HepG2 (cell line): Measurements from ENCODE around the gene IDH3A. TPM values are rescaled to one million over a fixed set of nuclear protein-coding genes. Genes with fewer than 3 reads are reported as not detected.

ENCODE experiments used
- ZFY ChIP-seq: sonication (generic); formaldehyde crosslinking; IDR thresholded peaks from 2 replicates; pipeline ENCODE4 v1.4.0; 2020; ENCODE audit warnings: missing genetic modification reagents
- polyA plus RNA-seq, 8 experiments: library from polyadenylated mRNA; depleted of rRNA in 3 of 8; stranded (reverse) in 7 of 8; unstranded in 1 of 8; fragments of >200 nt; fragmentation: Illumina TruSeq in 4 of 8; extraction: Trizol in 4 of 8; gene quantifications; 2 replicates each; pipeline versions ENCODE4 v1.2.1 to v1.2.3, GENCODE V29; 2011 to 2016; ENCODE audit warnings: low read depth in 4 of 8, missing spikeins in 1 of 8, mixed read lengths in 1 of 8; ENCODE audit not compliant: insufficient read depth in 1 of 8
- total RNA-seq, 5 experiments: library from RNA; depleted of rRNA; stranded (reverse); fragments of >200 nt; fragmentation: Illumina TruSeq; extraction: Trizol; gene quantifications; 2 replicates each; pipeline ENCODE4 v1.2.3, GENCODE V29; 2016; ENCODE audit warnings: low read depth in 1 of 5
- TF ChIP-seq, protein P1 (sequence below): IDR thresholded peaks from 2 replicates; pipeline ENCODE4 v1.4.0; 2020; ENCODE audit warnings: mild to moderate bottlenecking, missing genetic modification reagents
- TF ChIP-seq, protein P2 (sequence below): sonication (generic); formaldehyde crosslinking; IDR thresholded peaks from 2 replicates; pipeline ENCODE4 v1.4.0; 2020; ENCODE audit warnings: missing genetic modification reagents
- TF ChIP-seq, protein P3 (sequence below): sonication (generic); formaldehyde crosslinking; IDR thresholded peaks from 2 replicates; pipeline ENCODE4 v1.4.0; 2020; ENCODE audit warnings: mild to moderate bottlenecking, missing genetic modification reagents, borderline replicate concordance
- TF ChIP-seq, protein P4 (sequence below): sonication (generic); formaldehyde crosslinking; IDR thresholded peaks from 2 replicates; pipeline ENCODE4 v1.5.0; 2020; ENCODE audit warnings: missing genetic modification reagents, mild to moderate bottlenecking, borderline replicate concordance

Gene IDH3A
- total and polyA plus RNA-seq, 2 of the 13 experiments (the other 11 are each of a cell fraction or from before 2014, with no cell fraction given) = 40.7 to 50.7 TPM

DNA sequence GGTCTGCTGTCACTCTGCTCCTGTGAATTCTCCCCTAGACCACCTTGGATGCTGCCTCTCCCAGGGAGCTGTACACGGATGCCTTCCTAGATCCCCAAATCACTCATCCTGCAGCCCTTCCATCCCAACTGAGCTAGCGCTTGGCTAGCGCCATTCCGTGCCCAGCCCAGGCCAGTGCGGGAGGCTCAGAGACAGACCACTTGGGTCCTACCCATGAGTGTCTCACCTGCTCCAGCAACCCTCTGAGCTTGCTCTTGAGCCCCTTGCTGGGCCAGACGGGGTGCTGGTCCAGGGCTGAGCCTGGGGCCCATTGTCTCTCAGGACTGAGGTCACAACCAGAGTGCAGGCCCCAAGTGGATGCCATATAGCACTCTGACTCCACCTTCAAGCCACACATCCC lies 39.1 kb upstream of the IDH3A start (continued):
- TF ChIP-seq, protein P1, sequence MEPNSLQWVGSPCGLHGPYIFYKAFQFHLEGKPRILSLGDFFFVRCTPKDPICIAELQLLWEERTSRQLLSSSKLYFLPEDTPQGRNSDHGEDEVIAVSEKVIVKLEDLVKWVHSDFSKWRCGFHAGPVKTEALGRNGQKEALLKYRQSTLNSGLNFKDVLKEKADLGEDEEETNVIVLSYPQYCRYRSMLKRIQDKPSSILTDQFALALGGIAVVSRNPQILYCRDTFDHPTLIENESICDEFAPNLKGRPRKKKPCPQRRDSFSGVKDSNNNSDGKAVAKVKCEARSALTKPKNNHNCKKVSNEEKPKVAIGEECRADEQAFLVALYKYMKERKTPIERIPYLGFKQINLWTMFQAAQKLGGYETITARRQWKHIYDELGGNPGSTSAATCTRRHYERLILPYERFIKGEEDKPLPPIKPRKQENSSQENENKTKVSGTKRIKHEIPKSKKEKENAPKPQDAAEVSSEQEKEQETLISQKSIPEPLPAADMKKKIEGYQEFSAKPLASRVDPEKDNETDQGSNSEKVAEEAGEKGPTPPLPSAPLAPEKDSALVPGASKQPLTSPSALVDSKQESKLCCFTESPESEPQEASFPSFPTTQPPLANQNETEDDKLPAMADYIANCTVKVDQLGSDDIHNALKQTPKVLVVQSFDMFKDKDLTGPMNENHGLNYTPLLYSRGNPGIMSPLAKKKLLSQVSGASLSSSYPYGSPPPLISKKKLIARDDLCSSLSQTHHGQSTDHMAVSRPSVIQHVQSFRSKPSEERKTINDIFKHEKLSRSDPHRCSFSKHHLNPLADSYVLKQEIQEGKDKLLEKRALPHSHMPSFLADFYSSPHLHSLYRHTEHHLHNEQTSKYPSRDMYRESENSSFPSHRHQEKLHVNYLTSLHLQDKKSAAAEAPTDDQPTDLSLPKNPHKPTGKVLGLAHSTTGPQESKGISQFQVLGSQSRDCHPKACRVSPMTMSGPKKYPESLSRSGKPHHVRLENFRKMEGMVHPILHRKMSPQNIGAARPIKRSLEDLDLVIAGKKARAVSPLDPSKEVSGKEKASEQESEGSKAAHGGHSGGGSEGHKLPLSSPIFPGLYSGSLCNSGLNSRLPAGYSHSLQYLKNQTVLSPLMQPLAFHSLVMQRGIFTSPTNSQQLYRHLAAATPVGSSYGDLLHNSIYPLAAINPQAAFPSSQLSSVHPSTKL (CRISPR knock-in tag) = no peak
- TF ChIP-seq, protein P2, sequence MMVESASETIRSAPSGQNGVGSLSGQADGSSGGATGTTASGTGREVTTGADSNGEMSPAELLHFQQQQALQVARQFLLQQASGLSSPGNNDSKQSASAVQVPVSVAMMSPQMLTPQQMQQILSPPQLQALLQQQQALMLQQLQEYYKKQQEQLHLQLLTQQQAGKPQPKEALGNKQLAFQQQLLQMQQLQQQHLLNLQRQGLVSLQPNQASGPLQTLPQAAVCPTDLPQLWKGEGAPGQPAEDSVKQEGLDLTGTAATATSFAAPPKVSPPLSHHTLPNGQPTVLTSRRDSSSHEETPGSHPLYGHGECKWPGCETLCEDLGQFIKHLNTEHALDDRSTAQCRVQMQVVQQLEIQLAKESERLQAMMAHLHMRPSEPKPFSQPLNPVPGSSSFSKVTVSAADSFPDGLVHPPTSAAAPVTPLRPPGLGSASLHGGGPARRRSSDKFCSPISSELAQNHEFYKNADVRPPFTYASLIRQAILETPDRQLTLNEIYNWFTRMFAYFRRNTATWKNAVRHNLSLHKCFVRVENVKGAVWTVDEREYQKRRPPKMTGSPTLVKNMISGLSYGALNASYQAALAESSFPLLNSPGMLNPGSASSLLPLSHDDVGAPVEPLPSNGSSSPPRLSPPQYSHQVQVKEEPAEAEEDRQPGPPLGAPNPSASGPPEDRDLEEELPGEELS (CRISPR knock-in tag) = no peak
- no peak for TF ChIP-seq ZFY
- TF ChIP-seq, protein P3, sequence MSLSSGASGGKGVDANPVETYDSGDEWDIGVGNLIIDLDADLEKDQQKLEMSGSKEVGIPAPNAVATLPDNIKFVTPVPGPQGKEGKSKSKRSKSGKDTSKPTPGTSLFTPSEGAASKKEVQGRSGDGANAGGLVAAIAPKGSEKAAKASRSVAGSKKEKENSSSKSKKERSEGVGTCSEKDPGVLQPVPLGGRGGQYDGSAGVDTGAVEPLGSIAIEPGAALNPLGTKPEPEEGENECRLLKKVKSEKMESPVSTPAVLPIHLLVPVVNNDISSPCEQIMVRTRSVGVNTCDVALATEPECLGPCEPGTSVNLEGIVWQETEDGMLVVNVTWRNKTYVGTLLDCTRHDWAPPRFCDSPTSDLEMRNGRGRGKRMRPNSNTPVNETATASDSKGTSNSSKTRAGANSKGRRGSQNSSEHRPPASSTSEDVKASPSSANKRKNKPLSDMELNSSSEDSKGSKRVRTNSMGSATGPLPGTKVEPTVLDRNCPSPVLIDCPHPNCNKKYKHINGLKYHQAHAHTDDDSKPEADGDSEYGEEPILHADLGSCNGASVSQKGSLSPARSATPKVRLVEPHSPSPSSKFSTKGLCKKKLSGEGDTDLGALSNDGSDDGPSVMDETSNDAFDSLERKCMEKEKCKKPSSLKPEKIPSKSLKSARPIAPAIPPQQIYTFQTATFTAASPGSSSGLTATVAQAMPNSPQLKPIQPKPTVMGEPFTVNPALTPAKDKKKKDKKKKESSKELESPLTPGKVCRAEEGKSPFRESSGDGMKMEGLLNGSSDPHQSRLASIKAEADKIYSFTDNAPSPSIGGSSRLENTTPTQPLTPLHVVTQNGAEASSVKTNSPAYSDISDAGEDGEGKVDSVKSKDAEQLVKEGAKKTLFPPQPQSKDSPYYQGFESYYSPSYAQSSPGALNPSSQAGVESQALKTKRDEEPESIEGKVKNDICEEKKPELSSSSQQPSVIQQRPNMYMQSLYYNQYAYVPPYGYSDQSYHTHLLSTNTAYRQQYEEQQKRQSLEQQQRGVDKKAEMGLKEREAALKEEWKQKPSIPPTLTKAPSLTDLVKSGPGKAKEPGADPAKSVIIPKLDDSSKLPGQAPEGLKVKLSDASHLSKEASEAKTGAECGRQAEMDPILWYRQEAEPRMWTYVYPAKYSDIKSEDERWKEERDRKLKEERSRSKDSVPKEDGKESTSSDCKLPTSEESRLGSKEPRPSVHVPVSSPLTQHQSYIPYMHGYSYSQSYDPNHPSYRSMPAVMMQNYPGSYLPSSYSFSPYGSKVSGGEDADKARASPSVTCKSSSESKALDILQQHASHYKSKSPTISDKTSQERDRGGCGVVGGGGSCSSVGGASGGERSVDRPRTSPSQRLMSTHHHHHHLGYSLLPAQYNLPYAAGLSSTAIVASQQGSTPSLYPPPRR (CRISPR knock-in tag) = no peak
- TF ChIP-seq, protein P4, sequence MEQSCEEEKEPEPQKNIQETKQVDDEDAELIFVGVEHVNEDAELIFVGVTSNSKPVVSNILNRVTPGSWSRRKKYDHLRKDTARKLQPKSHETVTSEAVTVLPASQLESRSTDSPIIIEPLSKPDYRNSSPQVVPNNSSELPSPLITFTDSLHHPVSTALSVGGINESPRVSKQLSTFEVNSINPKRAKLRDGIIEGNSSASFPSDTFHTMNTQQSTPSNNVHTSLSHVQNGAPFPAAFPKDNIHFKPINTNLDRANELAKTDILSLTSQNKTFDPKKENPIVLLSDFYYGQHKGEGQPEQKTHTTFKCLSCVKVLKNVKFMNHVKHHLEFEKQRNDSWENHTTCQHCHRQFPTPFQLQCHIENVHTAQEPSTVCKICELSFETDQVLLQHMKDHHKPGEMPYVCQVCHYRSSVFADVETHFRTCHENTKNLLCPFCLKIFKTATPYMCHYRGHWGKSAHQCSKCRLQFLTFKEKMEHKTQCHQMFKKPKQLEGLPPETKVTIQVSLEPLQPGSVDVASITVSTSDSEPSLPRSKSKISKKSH (CRISPR knock-in tag) = no peak
